SK-N-SH treated with all-trans-retinoic acid at 6 μM for 48 hours (cell line): Measurements from ENCODE around the gene GDA.

Source experiments
- ARNTL ChIP-seq: fragments of 450-650 bp; formaldehyde crosslinking; IDR thresholded peaks from 2 replicates; pipeline ENCODE4 v1.5.0; 2020; ENCODE audit warnings: low read depth, mild to moderate bottlenecking, moderate library complexity, borderline replicate concordance
- ZFP3 ChIP-seq: fragments of 250-450 bp; sonication (Bioruptor Pico); IDR thresholded peaks from 2 replicates; pipeline ENCODE4 v1.5.0; 2020; ENCODE audit warnings: mild to moderate bottlenecking, moderate library complexity

- TF ChIP-seq ARNTL (CRISPR knock-in tag) (no peak), ZFP3 (no peak)
Observed at GRCh38 chr9:72150127-72150526, 887 bp downstream of the GDA start.
